MCF 10A (cell line): Measurements from ENCODE around the gene SEC14L3. TPM values are rescaled to one million over a fixed set of nuclear protein-coding genes. Genes with fewer than 3 reads are reported as not detected.

Experiments used
- BruUV-seq: library from RNA; stranded (reverse); fragments of 400-500 nt; replicated peaks from 2 replicates; lab custom pipeline; 2021; lab: Mats Ljungman, UMichigan
- CTCF ChIA-PET: fragments of 300-600 bp; sonication (Branson Sonifier 250); formaldehyde crosslinking; extraction: SDS; loops from one replicate; lab custom pipeline; 2021; ENCODE audit warnings: antibody characterized with exemption, inconsistent platforms; lab: Yijun Ruan, JAX
- POLR2A ChIA-PET: fragments of 300-600, 350-650 bp; sonication (Branson Sonifier 250); formaldehyde crosslinking; extraction: SDS; loops from one replicate; lab custom pipeline; 2020; ENCODE audit warnings: antibody characterized with exemption, inconsistent platforms; lab: Yijun Ruan, JAX
- DNase-seq: peaks from one replicate; pipeline ENCODE4 v3.0.0-alpha.2; 2018; ENCODE audit not compliant: unreplicated experiment
- H3K27ac Mint-ChIP-seq: one replicate; pipeline ENCODE4 v1.8.0; 2022; ENCODE audit warnings: mild to moderate bottlenecking, low read depth, mixed read lengths; ENCODE audit not compliant: unreplicated experiment
- H3K27me3 Mint-ChIP-seq: one replicate; pipeline ENCODE4 v1.8.0; 2022; ENCODE audit warnings: mixed read lengths; ENCODE audit not compliant: insufficient read depth, unreplicated experiment
- H3K36me3 Mint-ChIP-seq: one replicate; pipeline ENCODE4 v1.8.0; 2022; ENCODE audit warnings: mild to moderate bottlenecking, moderate library complexity, mixed read lengths; ENCODE audit not compliant: insufficient read depth, unreplicated experiment
- H3K4me1 Mint-ChIP-seq: one replicate; pipeline ENCODE4 v1.8.0; 2022; ENCODE audit warnings: mixed read lengths; ENCODE audit not compliant: insufficient read depth, unreplicated experiment
- H3K4me3 Mint-ChIP-seq: one replicate; pipeline ENCODE4 v1.8.0; 2022; ENCODE audit warnings: mild to moderate bottlenecking, moderate library complexity, mixed read lengths; ENCODE audit not compliant: unreplicated experiment
- H3K9me3 Mint-ChIP-seq: one replicate; pipeline ENCODE4 v1.8.0; 2022; ENCODE audit warnings: mixed read lengths; ENCODE audit not compliant: unreplicated experiment
- CTCF ChIP-seq: fragments of 200-600 bp; IDR thresholded peaks from one replicate; pipeline ENCODE4 v1.8.0; 2022; ENCODE audit warnings: antibody characterized with exemption, mild to moderate bottlenecking; ENCODE audit not compliant: unreplicated experiment
- intact Hi-C: fragments of 100-400 bp; cut with micrococcal nuclease; formaldehyde crosslinking; loops from 2 replicates; pipeline ENCODE4 v1.14.1; 2022
- total RNA-seq: library from RNA; stranded (reverse); gene quantifications from 2 replicates; pipeline ENCODE4 v1.2.3, GENCODE V29; 2022

The SEC14L3 gene
- total RNA-seq, 1 experiment from 2014 or later, result not detected

GRCh38 chr22:30495041-30495784 is 23.4 kb upstream of the SEC14L3 start:
- H3K9me3 Mint-ChIP-seq, result no peaks in the 10 kb centered on the region
- H3K36me3 Mint-ChIP-seq, result peaks cover 3% of the 10 kb centered on the region
- no peak for TF ChIP-seq CTCF
- H3K27ac Mint-ChIP-seq, result no peak overlapping the region
- H3K4me1 Mint-ChIP-seq, result no peaks in the 10 kb centered on the region
- POLR2A ChIA-PET, result no interaction called here
- DNase-seq, result no peak
- no TSS peak for BruUV-seq
- peaks cover 47% of the 10 kb centered on the region for H3K27me3 Mint-ChIP-seq
- H3K4me3 Mint-ChIP-seq, result no peak overlapping the region
- CTCF ChIA-PET, result interaction anchor here (0.6 to 1.2 kb wide), 4 partner anchors 9 to 425 kb away, joined by 3 read pairs; no protein-coding TSS in a partner anchor
- intact Hi-C loops, result no loop called here

- intact Hi-C loops, result no loop called here
Measured at GRCh38 chr22:30492144-30492543, 20.3 kb upstream of the SEC14L3 start.

GRCh38 chr22:30491381-30491780 is 19.6 kb upstream of the SEC14L3 start:
- POLR2A ChIA-PET, result no interaction called here
- BruUV-seq, result no TSS peak
- no peak for DNase-seq

More at GRCh38 chr22:30492144-30492543, 20.3 kb upstream of the SEC14L3 start:
- H3K27me3 Mint-ChIP-seq, result peaks cover 46% of the 10 kb centered on the region
- ChIA-PET POLR2A (interaction anchor here (1.0 kb wide), 1 partner anchor 100 kb away, joined by 3 read pairs; the partner anchor contains the start of gene PES1), CTCF (interaction anchor here (1.0 to 1.1 kb wide), 2 partner anchors 20 to 428 kb away, joined by 3 read pairs; no protein-coding TSS in a partner anchor)
- H3K4me1 Mint-ChIP-seq, result no peaks in the 10 kb centered on the region
- no peak overlapping the region for H3K27ac Mint-ChIP-seq
- no TSS peak for BruUV-seq
- no peak for TF ChIP-seq CTCF
- no peak for DNase-seq
- no peak overlapping the region for H3K4me3 Mint-ChIP-seq
- no peaks in the 10 kb centered on the region for H3K36me3 Mint-ChIP-seq
- no peaks in the 10 kb centered on the region for H3K9me3 Mint-ChIP-seq

More at GRCh38 chr22:30491381-30491780, 19.6 kb upstream of the SEC14L3 start:
- H3K27me3 Mint-ChIP-seq, result peaks cover 43% of the 10 kb centered on the region
- H3K4me1 Mint-ChIP-seq, result no peaks in the 10 kb centered on the region
- no peak overlapping the region for H3K27ac Mint-ChIP-seq
- no peaks in the 10 kb centered on the region for H3K36me3 Mint-ChIP-seq
- no peak for TF ChIP-seq CTCF
- H3K9me3 Mint-ChIP-seq, result no peaks in the 10 kb centered on the region
- intact Hi-C loops, result no loop called here
- no peak overlapping the region for H3K4me3 Mint-ChIP-seq
- CTCF ChIA-PET, result interaction anchor here (0.6 to 0.8 kb wide), 3 partner anchors 19 to 45 kb away, joined by 3 to 5 read pairs (median 3); no protein-coding TSS in a partner anchor
